Mammary epithelial cell (primary cell): ENCODE results near the gene BICD2.
A peak's percentile ranks its signal among the peaks of the same experiment; 100 is the strongest.

Experiments used
- CTCF ChIP-seq, 2 donors: IDR thresholded peaks in 1 of 2; conservative IDR thresholded peaks in 1 of 2; 2 replicates each; pipeline ENCODE4 v1.5.1; 2011 to 2012; ENCODE audit warnings: inconsistent platforms in 2 of 2, low read length in 2 of 2, mild to moderate bottlenecking in 2 of 2, control low read depth in 1 of 2, low read depth in 1 of 2; ENCODE audit not compliant: insufficient read depth in 1 of 2; ENCODE audit errors: extremely low read depth in 1 of 2
- EZH2 ChIP-seq: IDR thresholded peaks from 2 replicates; pipeline ENCODE4 v1.6.1; 2012; ENCODE audit warnings: low read length, inconsistent platforms, borderline replicate concordance

GRCh38 chr9:92764988-92765936 is 629 bp upstream of the BICD2 start:
- peak; percentile 91 to 96 for TF ChIP-seq CTCF (conservative IDR thresholded peaks at IDR 0.05 in 1 of 2, IDR thresholded peaks at IDR 0.05 in 1 of 2; ENCODE audit: extremely low read depth in 1 of 2, insufficient read depth in 1 of 2, low read depth in 1 of 2, low read length in 2 of 2)
- TF ChIP-seq EZH2 = no peak
